GM18511 (cell line): ENCODE results near the gene SLC35A2.

Experiments used
- ATAC-seq: cut with Tn5 transposase; IDR thresholded peaks from one replicate; pipeline ENCODE4 v1.9.1; 2021; ENCODE audit warnings: mild to moderate bottlenecking, moderate library complexity; ENCODE audit not compliant: unreplicated experiment

The SLC35A2 gene

DNA sequence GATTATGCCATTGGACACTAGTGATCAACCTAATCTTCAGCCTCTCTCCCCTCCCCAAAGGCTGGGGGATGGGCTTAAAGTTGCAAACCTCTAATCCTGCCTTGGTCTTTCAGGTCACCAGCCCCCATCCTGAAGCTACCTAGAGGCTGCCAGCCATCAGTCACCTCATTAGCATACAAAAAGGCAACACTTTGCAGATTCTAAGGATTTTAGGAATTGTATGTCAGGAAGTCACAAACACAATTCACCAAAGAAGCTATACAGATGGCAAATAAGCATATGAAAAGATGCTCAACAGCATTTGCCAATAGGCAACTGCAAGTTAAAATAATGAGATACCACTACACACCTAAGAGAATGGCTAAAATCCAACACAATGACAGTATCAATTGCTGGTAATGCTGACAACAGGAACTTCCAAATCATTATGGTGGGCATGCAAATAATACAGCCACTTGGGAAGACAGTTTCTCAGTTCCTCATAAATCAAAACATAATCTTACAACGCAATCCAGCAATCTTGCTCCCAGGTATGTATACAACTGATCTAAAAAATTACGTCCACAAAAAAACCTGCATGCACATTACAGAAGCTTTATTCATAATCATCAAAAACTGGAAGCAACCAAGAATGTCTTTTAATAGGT, 16.4 kb upstream of the SLC35A2 start:
- no peak for ATAC-seq

DNA sequence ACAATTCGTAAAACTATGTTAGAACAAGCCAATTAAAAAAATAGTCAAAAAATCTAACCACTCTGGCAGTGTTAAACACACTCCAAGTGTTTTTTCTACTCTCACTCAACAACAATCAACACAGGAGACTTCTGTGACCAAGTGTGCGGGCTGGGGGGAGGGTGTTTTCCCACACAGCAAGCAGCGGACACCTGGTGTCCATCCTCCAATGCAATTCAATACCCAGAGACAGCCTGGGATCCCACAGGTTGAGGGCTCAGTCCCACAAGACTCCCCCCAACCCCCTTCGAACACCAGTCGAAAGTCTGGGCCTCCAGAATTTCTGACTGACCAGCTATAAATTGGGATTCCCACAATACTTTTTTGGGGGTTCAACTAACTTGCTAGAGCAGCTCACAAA, 15.7 kb upstream of the SLC35A2 start:
- ATAC-seq: no peak

DNA sequence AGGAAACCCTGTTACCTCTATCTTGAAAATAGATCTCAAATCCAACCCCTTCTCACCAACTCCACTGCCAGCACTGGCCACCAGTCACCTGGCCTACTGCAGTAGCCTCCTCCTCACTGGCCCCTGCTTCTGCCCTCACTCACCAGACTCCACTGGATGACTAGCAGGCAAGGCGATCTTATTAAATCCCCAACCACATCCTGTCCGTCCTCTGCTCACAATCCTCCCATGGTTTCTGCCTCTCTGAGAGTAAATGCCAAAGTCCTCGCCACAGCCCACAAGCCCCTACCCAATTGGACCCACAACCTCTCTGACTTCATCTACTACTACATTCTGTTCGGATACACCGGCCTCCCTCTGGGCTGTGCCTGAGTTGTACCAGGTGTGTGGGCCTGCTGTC, 12.8 kb upstream of the SLC35A2 start:
- ATAC-seq: no peak

DNA sequence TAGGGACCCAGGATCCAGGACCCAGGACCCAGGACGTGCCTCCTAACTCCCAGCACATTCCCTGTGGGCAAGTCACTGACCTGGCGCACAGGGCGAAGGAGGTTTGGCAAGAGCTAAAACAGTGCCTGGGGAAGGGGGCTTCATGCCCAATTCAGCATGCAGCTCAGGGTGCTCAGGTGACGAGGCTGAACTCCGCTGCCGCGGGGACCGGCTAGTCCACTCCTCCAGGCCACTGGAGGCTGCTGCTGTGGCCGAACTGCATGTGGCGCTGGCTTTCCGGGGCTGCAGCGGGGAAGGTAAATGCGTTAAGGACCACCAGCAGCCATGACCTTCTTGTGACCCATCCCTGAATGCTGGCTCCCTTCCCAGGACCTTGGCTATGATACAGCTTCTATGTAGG, 12.3 kb upstream of the SLC35A2 start:
- no peak for ATAC-seq

DNA sequence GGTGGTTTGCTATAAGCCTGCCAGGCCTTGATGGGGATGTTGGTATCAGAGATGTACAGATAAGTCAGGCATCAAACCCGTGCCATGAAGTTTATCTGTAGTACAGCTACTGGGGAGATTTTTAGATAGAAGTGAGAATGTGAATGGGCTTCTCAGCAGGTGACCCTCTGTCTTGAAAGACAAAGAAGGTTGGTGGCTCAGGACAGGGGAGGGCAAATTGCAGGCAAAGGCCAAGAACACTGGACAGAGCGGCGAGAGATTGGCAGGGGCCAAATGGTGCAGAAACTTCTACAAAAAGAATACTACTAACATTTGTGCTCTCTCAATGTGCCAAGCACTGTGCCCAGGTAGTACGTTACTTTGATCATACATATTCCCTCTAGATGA, 9.3 kb upstream of the SLC35A2 start:
- ATAC-seq: no peak

DNA sequence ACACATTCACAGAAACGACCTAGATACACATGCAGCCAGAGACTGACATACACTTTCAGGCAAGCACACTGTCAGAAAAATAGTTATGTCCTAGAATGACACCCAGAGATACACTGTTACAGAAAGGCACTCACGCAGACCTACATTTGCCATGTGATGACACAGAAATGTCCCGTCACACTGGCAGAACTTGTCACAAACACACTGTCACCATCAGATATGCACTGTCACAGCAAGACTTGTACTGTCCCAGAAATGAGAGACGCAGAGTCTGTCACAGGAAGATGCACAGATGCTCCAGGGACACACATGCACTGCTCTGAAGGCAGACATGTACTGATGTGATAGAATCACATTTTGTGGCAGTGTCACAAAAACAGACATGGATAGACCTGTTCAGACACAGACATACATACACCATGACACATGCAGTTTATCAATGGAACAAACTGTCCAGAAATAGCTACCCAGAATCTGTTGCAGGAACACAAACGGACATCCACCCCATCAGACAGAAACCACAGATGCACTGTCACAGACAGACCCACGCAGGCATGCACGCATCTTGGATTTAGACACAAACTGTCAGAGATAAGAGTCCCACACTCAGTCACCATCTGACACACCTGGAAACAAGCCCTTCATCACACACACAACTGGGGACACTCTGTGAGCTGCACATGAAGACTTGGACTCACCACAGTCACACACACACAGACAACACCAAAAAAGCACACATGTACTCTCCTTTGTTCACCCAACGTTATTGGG, 8.7 kb upstream of the SLC35A2 start:
- ATAC-seq: no peak

DNA sequence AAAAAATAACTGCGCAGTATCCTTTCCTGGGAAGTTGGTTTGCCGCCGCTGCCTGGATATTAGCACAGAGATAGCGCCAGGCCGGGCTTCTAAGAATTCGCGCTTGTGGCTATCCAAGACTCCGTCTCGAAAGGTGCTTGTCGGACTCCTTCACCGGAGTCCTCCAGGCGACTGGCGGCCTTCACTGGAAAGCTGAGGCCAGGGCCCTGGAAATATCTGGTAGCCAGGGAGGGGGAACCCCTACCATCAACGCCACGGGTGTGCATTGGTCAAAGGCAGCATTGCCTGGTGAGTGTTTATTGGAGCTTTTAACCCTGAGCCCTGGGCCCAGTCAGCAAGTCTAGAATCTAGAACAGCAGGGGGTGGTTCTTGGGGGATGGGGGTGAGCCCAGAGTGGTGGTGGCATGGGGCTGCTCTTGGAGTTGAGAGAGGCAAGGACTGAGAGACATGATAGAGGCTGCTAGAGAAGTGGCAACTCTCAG, 8.0 kb upstream of the SLC35A2 start:
- peak; percentile 30 for ATAC-seq

DNA sequence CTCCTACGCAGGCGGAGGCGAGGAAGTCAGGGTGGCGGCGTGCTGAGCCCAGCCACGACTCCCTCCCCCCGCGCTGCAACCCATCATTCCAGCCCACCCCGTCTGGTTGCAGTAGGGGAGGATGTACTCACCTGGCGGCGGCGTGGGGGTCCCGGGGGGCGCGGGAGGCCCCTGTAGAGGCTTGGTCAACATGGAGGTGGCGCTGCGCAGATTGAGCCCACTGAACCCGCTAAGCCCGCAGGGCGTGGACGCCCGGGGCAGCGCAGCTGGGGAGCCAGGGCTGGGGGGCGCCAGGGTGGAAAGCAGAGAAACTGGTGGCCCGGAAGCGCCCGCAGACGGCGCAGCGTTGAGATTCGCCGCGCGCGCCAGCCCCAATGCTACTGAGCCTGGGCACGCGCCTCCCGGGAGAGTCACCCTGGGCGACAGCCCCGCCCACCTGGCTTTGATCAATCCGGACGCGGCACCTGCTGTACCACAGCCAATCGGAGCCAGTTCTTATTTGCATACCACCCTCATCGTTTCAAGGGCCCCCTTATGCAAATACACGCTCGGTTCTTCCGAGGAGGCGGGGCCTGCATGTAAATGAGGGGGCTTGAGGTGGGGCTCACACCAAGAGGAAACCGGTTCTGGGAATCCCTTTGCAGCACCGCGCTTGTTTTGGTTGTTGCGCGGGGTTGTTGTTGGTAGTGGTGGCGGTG, 7.3 kb upstream of the SLC35A2 start, which contains the start of gene PIM2:
Gene PIM2, minus strand, starts transcription at position 382 of the 698 bp plus-strand sequence. Its CDS starts 190 bp downstream, at position 192.
- peak; percentile 79 for ATAC-seq

DNA sequence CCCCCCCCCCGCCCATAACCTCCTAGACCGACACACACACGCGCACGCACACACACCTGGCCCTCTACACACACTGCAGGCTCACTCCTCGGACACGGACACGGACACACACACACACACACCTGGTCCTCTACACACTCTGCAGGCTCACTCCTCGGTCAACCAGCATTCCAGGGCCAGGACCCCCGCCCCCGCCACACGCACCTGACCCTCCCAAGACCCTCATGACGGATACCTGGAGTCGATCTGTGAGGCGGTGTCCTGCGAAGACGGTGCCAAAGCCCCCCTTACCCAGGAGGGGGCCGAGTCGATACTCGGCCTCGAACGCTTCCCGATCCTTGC, 6.8 kb upstream of the SLC35A2 start:
- no peak for ATAC-seq

DNA sequence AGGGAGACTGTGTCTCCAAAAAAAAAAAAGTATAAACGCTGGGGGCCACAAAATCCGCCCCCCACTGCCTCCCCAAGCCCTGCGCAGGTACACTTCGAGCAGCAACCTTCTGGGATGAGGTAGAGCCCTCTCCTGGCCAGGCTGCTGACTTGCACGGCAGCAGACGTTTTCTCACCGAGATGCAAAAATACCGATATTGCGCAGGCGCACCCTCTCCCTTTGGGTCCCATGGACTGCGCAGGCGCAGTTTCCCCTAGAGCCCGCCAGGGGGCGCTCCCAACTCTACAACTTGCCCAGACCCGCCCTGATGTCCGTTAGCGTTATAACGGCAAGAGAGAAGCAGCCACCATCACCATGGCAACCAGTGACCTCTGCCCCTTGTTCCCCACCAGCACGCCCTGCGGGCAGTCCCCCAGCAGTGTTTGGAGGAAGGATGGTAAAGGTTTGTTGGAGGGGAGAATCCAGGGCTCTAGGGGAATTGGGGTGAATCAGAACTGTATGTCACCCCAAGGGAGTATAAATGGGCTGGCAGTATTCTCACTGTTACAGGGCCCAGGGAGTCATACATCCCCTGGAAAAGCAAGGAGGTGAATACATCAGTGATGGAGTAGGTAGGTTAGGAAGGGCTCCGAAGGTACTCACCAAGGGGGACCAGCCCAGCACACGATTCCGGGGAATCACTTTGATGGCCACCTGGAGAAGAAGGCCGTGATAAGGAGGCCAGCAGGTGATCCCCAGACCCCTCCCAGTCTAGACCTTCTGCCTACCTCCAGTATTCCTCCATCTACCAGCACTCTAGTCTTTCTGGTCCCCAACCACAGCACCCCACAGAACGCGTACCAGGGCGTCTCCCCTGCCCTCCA, 5.9 kb upstream of the SLC35A2 start:
- peak; percentile 52 for ATAC-seq

DNA sequence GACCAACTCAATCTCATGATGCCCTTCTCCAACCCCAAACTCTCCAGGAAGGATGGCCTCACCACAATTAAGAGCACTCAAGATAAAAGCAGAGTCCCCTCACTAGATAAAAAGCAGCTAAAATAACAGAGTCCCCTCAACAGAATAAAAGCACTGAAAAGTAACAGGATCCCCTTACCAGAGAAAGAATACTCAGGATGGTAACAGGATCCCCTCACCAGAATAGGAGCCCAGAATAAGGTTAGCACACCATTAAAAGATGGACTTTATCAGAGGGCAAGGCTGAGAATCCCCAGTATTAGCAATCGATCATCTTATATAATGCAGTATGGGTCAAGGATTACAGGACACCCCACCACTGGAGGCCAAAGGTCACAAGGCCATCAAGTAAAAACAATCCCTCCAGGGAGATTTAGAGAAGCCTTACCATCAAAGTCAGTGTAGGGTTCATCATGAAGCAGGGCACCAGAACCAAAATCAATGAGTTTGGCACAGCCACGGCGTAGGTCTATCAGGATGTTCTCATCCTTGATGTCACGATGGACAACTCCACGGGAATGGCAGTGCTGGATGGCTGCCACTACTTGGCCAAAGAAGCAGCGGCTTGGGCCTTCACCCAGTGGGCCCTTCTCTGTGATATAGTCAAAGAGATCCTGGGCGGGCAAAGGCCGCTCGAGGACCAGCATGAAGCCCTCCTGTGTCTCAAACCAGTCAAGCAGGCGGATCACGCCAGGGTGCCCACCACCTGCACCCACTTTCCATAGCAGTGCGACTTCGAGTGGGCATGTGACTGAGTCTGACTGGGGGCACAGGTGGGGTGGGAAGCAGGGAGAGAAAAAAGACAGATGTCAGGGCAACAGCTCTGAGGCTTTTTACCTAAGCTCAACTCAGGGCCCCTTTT, 3.4 kb upstream of the SLC35A2 start:
- ATAC-seq: no peak

DNA sequence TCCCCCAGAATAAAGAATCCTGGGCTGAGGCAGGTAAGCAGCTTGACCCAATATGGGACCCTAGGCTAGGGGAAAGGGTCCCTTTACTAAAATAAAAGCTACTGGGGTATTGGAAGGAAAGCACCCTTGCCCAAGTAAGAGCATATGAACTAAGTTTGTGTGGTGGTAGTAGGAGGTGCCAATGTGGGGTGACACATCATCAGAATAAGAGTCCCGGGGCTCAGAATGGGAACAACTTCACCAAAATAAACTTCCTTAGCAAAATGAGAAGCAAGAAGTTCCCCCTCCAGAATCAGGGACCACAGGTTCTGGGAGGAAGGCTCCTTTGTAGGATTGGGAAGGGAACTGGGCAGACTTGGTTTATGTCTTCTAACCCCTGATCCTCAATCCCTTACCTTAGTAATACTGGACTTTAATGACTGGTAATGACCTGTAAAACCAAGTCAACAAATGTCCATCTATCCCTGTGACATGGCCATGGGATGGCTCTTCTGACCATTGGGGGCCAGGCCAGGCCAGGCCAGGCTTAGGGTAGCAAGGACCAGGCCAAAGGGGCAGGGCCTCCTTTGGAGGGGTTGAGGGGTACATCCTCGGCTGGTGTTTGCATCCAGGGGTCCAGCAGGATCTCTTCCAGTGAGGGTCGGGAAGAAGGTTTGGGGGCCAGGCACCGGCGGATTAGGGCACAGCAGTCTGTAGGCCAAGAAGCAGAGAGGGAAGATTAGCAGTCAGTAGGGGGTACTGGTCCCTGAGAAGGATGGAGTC, 2.3 kb upstream of the SLC35A2 start:
- ATAC-seq: no peak

DNA sequence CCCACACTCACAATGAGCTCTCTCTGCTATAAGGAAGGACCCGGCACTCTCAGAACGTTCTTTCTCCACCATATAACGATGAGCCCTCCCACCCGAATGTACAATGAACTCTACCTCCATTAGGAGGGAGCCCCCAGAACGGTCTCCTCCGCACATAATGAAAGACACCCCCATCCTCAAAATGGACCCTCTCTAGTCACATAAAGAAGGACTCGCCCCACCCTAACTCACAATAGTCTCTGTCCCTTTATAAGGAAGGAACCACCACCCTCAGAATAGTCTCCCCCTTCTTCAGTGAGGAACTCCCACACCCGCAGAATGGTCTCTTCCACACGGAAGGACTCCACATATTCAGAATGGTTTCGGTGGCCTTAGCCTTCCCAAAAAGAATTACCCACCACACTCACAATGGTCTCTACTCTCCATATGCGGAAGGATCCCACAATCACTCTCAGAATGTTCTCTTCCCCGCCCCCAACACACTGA, 477 bp downstream of the SLC35A2 start:
- ATAC-seq: no peak

DNA sequence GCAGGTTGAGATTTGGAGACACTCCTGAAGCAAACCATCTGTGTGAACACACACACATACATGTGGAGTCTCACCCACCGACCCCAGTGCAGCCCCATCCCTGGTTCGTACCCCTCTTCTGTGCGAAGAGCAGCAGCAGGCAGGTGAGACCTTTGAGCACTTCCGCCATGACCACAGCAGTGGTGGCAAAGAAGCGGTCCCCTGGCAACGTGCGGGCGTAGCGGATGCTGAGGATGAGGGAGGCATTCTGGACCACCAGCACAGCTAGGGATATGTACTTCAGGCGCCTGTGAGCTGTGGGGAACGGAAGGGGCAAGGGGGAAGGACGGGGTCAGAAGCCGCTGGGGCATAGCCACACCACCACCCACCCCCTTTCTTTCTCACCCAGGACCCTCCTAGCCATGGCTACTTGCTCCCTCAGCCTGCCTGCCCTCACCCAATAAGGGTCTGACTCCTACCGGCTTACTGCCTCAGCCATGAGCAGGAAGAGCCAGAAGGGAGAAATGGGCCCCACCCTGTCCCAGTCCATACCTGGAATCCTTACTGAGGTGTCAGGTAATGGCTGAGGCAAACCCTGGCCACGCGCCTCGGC, 1.6 kb downstream of the SLC35A2 start:
- no peak for ATAC-seq

DNA sequence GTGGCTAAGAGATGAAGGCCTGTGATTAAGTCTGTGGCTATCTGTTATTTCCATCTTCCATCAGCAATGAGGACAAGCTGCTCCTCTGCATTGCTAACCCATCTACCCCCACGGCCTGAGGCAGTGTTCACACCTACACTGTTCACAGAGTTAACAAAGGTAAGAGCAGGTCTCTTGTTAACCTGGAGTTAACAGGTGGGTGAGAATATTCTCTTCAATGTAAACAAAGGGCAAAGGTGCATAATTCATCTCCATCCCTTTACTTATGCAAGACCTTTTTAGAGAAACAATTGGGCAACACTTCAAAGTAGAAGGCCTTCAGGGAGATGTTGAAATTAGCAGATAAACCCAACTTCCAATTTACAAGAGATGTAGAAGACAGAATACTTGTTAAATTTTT, 2.8 kb downstream of the SLC35A2 start:
- no peak for ATAC-seq

DNA sequence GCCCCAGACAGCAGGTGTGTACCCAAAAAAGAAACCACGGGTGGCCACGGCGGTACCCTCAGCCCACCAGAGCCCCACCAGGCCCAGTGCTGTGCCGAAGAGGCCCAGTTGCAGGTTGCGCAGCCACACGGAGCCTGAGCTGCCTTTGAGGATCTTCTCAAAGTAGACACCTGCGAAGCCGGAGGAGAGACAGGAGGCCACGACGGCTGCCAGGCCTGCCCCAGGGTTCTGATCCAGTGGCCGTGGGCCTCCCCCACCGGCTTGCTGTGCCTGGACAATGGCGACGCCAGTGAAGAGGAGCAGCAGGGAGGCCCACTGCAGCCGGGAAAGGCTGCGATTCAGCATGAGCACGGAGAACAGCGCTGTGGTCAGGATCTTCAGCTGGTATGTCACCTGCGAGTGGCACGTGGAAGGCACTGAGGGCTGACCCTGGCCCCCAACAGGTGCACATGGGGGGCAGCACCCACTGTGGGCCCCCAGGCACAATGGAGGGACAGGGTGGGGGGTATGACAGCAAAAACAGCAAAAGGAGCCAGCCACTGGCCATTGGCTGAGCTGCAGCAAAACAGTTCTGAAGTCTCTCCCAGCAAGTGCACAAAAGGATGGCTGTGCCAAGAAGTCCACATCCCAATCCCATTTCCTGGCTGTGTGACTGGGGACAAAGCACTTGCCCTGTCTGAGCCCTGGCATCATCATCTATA, 6.2 kb downstream of the SLC35A2 start:
- no peak for ATAC-seq

DNA sequence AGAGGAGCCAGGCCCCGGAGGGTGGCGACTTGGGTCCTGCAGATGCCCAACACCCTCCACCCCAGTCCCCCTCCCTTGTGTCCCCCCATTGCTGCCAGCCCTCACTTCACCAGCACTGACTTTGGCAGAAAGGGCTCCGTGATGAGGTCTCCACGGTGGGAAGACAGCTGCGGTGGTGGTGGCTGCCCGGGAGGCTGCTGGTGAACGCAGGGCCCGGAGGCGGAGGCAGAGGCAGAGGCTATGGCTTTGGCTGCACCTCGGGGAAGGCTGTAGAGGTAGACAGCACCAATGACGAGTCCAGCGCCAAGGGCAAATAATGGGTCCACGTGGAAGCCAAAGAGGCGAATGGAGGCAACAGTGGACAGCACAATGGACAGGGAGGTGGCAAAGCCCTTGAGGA, 6.8 kb downstream of the SLC35A2 start:
- ATAC-seq: no peak

DNA sequence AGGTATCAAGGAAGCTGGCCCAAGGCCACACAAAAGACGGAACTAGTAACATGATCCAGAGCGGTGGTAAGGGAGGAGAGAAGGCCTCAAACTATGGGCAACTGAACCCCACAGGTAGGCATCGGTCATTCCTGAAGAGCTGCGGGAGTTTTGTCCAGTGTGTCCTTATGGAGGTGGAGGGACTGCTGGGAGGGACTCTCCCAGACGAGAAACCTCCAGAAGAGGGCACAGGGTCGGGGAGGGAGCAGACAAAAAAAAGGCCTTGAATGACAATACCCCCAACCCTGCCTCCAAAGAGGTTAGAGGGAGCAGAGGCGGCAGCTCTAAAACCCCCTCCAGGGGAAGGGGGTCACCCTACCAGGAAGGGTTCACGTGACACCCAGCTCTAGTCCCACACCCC, 7.3 kb downstream of the SLC35A2 start:
- ATAC-seq: no peak
